ENCODE data around the gene CEP68. TPM values are rescaled to one million over a fixed set of nuclear protein-coding genes. Genes with fewer than 3 reads are reported as not detected.

The CEP68 gene
- total and polyA plus RNA-seq, 2 donors (not counting 1 experiment from before 2014, with no cell fraction given): 8.5 to 12.7 TPM

DNA sequence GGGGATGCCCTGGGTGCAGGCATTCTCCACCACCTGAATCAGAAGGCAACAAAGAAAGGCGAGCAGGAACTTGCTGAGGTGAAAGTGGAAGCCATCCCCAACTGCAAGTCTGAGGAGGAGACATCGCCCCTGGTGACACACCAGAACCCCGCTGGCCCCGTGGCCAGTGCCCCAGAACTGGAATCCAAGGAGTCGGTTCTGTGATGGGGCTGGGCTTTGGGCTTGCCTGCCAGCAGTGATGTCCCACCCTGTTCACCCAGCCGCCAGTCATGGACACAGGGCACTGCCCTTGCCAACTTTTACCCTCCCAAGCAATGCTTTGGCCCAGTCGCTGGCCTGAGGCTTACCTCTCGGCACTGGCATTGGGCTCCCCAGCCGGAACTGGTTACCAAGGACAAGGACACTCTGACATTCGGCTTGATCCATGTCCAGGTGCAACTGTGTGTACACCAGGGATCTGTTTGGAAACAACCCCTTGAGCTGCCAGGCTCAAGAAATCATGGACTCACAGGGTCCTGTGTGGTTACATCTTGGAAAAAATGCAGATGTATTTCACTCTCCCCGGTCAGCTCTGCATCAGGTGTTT is 35.2 kb upstream of the CEP68 start:
- Histone ChIP-seq H3K27ac (ENCODE audit: insufficient read depth, low read length) (no peak overlapping the region), H4K20me1 (ENCODE audit: control insufficient read depth, extremely low read depth, insufficient read depth, low read length) (no peaks in the 10 kb centered on the region), H3K9me3 (ENCODE audit: control insufficient read depth, insufficient read depth, low read depth, low read length) (no peaks in the 10 kb centered on the region), H3K27me3 (ENCODE audit: control insufficient read depth, insufficient read depth, low read length) (no peaks in the 10 kb centered on the region), H3K4me1 (ENCODE audit: control insufficient read depth, extremely low read depth, insufficient read depth, low read length) (no peaks in the 10 kb centered on the region), H3K4me3 (replicated peaks in 1 of 4; ENCODE audit: control extremely low read depth in 1 of 4, insufficient read depth in 1 of 4, low read depth in 3 of 4, low read length in 4 of 4) (no peak overlapping the region), H2AFZ (ENCODE audit: low read length) (no peak overlapping the region), H3K9ac (ENCODE audit: insufficient read depth, low read length) (no peak overlapping the region), H3K36me3 (ENCODE audit: control insufficient read depth, insufficient read depth, low read length) (peaks cover 1% of the 10 kb centered on the region), H3K79me2 (ENCODE audit: control insufficient read depth, insufficient read depth, low read length) (no peaks in the 10 kb centered on the region), H3K4me2 (ENCODE audit: extremely low read depth, insufficient read depth, low read length) (no peak overlapping the region)
- TF ChIP-seq, protein P1, sequence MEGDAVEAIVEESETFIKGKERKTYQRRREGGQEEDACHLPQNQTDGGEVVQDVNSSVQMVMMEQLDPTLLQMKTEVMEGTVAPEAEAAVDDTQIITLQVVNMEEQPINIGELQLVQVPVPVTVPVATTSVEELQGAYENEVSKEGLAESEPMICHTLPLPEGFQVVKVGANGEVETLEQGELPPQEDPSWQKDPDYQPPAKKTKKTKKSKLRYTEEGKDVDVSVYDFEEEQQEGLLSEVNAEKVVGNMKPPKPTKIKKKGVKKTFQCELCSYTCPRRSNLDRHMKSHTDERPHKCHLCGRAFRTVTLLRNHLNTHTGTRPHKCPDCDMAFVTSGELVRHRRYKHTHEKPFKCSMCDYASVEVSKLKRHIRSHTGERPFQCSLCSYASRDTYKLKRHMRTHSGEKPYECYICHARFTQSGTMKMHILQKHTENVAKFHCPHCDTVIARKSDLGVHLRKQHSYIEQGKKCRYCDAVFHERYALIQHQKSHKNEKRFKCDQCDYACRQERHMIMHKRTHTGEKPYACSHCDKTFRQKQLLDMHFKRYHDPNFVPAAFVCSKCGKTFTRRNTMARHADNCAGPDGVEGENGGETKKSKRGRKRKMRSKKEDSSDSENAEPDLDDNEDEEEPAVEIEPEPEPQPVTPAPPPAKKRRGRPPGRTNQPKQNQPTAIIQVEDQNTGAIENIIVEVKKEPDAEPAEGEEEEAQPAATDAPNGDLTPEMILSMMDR (conservative IDR thresholded peaks at IDR 0.05 in 1 of 2, IDR thresholded peaks at IDR 0.05 in 1 of 2; ENCODE audit: low read depth in 1 of 2, low read length in 2 of 2): no peak
- TF ChIP-seq EZH2 (IDR thresholded peaks at IDR 0.05; ENCODE audit: low read length, missing control alignments): no peak
- DNase-seq (ENCODE audit: low read depth in 2 of 2): no peak

DNA sequence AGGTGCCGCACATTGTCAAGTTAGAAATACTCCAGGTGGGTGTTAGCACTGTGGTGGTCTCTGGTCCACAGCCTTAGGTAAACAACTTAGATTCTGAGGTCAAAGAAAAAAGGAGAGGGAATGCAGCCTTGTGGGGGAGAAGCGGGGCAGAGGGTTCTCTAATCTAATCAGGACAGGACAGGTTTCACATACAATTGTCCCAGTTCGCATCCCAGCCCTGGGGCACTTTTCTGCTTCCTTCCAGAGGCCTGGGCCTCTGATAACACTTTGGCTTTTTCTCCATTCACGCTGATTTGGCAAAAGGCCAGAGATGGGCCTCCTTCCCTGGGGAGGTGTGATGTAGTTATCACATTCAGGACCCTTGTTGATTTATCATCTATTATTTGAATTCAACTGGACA is 34.5 kb upstream of the CEP68 start:
- no peak overlapping the region for H3K9ac ChIP-seq (ENCODE audit: insufficient read depth, low read length)
- H3K79me2 ChIP-seq (ENCODE audit: control insufficient read depth, insufficient read depth, low read length): no peaks in the 10 kb centered on the region
- H3K4me3 ChIP-seq (replicated peaks in 1 of 4; ENCODE audit: control extremely low read depth in 1 of 4, insufficient read depth in 1 of 4, low read depth in 3 of 4, low read length in 4 of 4): no peak overlapping the region
- no peaks in the 10 kb centered on the region for H4K20me1 ChIP-seq (ENCODE audit: control insufficient read depth, extremely low read depth, insufficient read depth, low read length)
- DNase-seq (ENCODE audit: low read depth in 2 of 2): no peak
- no peak overlapping the region for H3K4me2 ChIP-seq (ENCODE audit: extremely low read depth, insufficient read depth, low read length)
- no peaks in the 10 kb centered on the region for H3K4me1 ChIP-seq (ENCODE audit: control insufficient read depth, extremely low read depth, insufficient read depth, low read length)
- H2AFZ ChIP-seq (ENCODE audit: low read length): no peak overlapping the region
- H3K36me3 ChIP-seq (ENCODE audit: control insufficient read depth, insufficient read depth, low read length): peaks cover 1% of the 10 kb centered on the region
- no peaks in the 10 kb centered on the region for H3K9me3 ChIP-seq (ENCODE audit: control insufficient read depth, insufficient read depth, low read depth, low read length)
- H3K27ac ChIP-seq (ENCODE audit: insufficient read depth, low read length): no peak overlapping the region
- no peaks in the 10 kb centered on the region for H3K27me3 ChIP-seq (ENCODE audit: control insufficient read depth, insufficient read depth, low read length)
- no peak for TF ChIP-seq EZH2 (IDR thresholded peaks at IDR 0.05; ENCODE audit: low read length, missing control alignments)
- TF ChIP-seq, protein P1 (conservative IDR thresholded peaks at IDR 0.05 in 1 of 2, IDR thresholded peaks at IDR 0.05 in 1 of 2; ENCODE audit: low read depth in 1 of 2, low read length in 2 of 2): no peak

DNA sequence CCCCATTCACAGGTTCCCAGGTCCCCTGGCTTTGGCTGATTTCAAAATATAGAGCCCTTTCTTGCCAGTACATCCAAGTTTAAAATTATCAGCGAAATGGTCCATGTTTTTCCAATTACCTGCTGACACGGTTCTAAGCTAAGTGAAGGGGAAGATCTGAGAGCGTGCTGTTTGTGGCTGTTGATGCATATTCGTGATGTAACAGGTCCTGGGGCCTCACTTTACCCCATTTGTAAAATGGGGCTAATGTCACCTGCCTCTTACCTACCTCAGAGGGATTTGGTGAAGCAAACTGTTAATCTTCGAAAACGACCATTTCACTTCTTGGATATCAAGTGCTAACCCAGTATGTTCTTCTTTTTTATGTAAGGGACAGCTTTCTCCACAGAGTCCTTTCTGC is 34.0 kb upstream of the CEP68 start:
- TF ChIP-seq, protein P1 (conservative IDR thresholded peaks at IDR 0.05 in 1 of 2, IDR thresholded peaks at IDR 0.05 in 1 of 2; ENCODE audit: low read depth in 1 of 2, low read length in 2 of 2): no peak
- no peak for TF ChIP-seq EZH2 (IDR thresholded peaks at IDR 0.05; ENCODE audit: low read length, missing control alignments)
- Histone ChIP-seq H3K27ac (ENCODE audit: insufficient read depth, low read length) (no peak overlapping the region), H3K4me2 (ENCODE audit: extremely low read depth, insufficient read depth, low read length) (no peak overlapping the region), H3K27me3 (ENCODE audit: control insufficient read depth, insufficient read depth, low read length) (no peaks in the 10 kb centered on the region), H3K79me2 (ENCODE audit: control insufficient read depth, insufficient read depth, low read length) (no peaks in the 10 kb centered on the region), H3K4me1 (ENCODE audit: control insufficient read depth, extremely low read depth, insufficient read depth, low read length) (no peaks in the 10 kb centered on the region), H3K9me3 (ENCODE audit: control insufficient read depth, insufficient read depth, low read depth, low read length) (no peaks in the 10 kb centered on the region), H2AFZ (ENCODE audit: low read length) (no peak overlapping the region), H3K36me3 (ENCODE audit: control insufficient read depth, insufficient read depth, low read length) (peaks cover 1% of the 10 kb centered on the region), H3K4me3 (replicated peaks in 1 of 4; ENCODE audit: control extremely low read depth in 1 of 4, insufficient read depth in 1 of 4, low read depth in 3 of 4, low read length in 4 of 4) (no peak overlapping the region), H3K9ac (ENCODE audit: insufficient read depth, low read length) (no peak overlapping the region), H4K20me1 (ENCODE audit: control insufficient read depth, extremely low read depth, insufficient read depth, low read length) (no peaks in the 10 kb centered on the region)
- DNase-seq (ENCODE audit: low read depth in 2 of 2): no peak
